ENCODE results near the gene UBXN7. TPM values are rescaled to one million over a fixed set of nuclear protein-coding genes. Genes with fewer than 3 reads are reported as not detected.
"Not testable (repeated sequence)": the region's sequence is repeated elsewhere in the genome, so short reads cannot be mapped to it uniquely, and the experiment has no call there.

The UBXN7 gene
- total RNA-seq, 8 experiments from 2014 or later: 19.8 to 34.2 (median 25.6) TPM

DNA sequence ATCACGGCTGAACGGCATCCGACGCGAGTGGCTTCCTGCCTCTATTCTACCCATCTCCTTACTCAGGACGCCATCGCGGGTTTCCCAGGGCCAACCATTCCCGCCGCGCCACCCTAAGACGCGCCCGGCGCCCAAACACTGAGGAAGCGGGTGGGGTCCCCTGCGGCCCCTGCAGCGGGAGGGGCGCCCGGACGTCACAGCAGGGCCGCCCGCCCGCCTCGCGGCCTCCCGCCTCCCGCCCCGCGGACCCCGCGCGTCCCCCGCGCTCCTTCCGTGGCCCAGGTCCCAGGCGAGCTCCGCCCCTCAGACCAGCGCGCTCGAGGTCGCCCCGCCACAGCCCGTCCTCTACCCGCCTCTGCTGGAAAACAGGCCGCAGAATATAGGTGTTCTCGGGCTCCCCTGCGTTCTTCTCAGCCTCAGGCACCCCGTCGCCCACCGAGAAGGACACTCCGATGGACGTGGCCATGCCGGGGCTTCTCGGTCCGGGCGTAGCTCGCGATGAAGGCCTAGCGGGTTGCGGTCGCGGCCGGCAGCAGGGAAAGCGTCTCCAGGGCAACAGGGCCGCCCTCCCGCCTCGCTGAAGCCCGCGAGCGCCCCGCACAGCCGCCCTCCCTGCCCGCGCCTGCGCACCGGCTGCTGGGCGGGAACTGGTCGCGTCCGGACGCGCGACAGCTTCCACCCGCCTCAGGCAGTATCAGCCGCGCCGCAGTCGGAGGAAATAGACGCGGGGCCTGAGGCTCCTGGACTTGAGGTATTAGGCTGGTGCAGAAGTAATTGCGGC lies 114.3 kb downstream of the UBXN7 start, which contains the start of gene DYNLT2B:
TSS of gene DYNLT2B (minus strand) at position 554 of the 781 bp plus-strand sequence. CDS start at position 466, 88 bp downstream.
- ATAC-seq (replicated peaks in 6 of 8): peak; percentile 72 to 92 (median 89)
- H3K4me1 ChIP-seq (replicated peaks in 1 of 2): peaks cover 5 to 6% of the 10 kb centered on the region in 2 donors
- peak within 1 kb of the TSS; percentile 50 to 79 (median 73) for H3K4me3 ChIP-seq
- in situ Hi-C loops (cut with MboI; ENCODE audit: low pct_unique_long_range_greater_than_20kb in 2 of 9, low sequenced_read_pairs in 9 of 9, unreplicated experiment in 9 of 9): no loop called here
- H3K27ac ChIP-seq: peak within 1 kb of the TSS; percentile 74 to 85
- WGBS, 10 experiments: 0% methylated on average over 1 to 6 of the region's 92 CpGs; no CpG with 5 or more reads in 8 of the 10 experiments

- H3K4me1 ChIP-seq (replicated peaks in 1 of 2); in situ Hi-C loops (cut with MboI; ENCODE audit: low pct_unique_long_range_greater_than_20kb in 2 of 9, low sequenced_read_pairs in 9 of 9, unreplicated experiment in 9 of 9); ATAC-seq (replicated peaks in 6 of 8): not testable (repeated sequence)
- Histone ChIP-seq H3K27ac (peak overlapping the region; percentile 74 to 85), H3K4me3 (peak overlapping the region; percentile 50 to 79 (median 73))
- 60% methylated on average over 1 of the region's 17 CpGs; no CpG with 5 or more reads in 9 of the 10 experiments for WGBS, 10 experiments
Measured at GRCh38 chr3:196316799-196317686, 115.2 kb downstream of the UBXN7 start.

DNA sequence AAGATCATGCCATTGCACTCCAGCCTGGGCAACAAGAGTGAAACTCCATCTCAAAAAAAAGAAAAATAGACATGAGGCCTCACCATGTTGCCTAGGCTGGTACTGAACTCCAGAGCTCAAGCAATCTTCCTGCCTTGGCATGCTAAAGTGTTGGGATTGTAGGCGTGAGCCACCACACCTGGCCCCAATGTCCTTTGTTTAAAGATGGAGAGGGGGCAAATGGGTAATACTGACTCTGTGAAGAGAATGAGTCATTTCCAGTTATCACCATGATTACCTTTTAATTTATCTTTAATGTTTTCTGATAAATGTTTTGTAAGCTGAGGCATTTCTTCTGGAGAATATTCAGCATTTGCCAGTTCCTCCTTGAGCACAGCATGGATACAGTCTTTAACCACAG lies 116.4 kb downstream of the UBXN7 start:
- no peak for ATAC-seq (replicated peaks in 6 of 8)
- WGBS, 10 experiments: 43 to 83% methylated on average over 1 of the region's 1 CpG; no CpG with 5 or more reads in 8 of the 10 experiments
- Histone ChIP-seq H3K4me1 (replicated peaks in 1 of 2) (peaks cover 5 to 6% of the 10 kb centered on the region in 2 donors), H3K27ac (no peak overlapping the region), H3K4me3 (no peak overlapping the region)
- in situ Hi-C loops (cut with MboI; ENCODE audit: low pct_unique_long_range_greater_than_20kb in 2 of 9, low sequenced_read_pairs in 9 of 9, unreplicated experiment in 9 of 9): no loop called here

DNA sequence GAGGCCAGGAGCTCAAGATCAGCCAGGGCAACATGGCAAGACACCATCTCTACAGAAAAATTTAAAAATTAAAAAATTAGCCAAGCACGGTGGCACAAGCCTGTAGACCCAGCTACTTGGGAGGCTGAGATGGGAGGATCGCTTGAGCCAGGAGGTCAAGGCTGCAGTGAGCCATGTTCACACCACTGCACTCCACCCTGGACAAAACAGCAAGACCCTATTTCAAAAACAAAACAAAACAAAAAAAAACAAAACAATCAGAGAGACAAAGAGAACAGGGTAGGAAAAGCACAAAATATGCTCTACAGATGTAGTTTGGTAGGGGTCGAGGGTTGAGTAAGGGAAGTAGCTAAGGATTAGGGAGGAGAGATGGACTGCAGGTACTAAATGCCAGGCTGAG lies 117.6 kb downstream of the UBXN7 start:
- no peak for ATAC-seq (replicated peaks in 6 of 8)
- no peak overlapping the region for H3K27ac ChIP-seq
- peaks cover 5 to 6% of the 10 kb centered on the region in 2 donors for H3K4me1 ChIP-seq (replicated peaks in 1 of 2)
- no peak overlapping the region for H3K4me3 ChIP-seq
- WGBS, 10 experiments: 40 to 100% (median 87%) methylated on average over 1 to 3 of the region's 3 CpGs
- in situ Hi-C loops (cut with MboI; ENCODE audit: low pct_unique_long_range_greater_than_20kb in 2 of 9, low sequenced_read_pairs in 9 of 9, unreplicated experiment in 9 of 9): no loop called here

GRCh38 chr3:196314086-196314485 lies 118.1 kb downstream of the UBXN7 start:
- WGBS, 10 experiments: 67 to 100% (median 91%) methylated on average over 1 to 7 of the region's 7 CpGs; no CpG with 5 or more reads in 2 of the 10 experiments
- in situ Hi-C loops (cut with MboI; ENCODE audit: low pct_unique_long_range_greater_than_20kb in 2 of 9, low sequenced_read_pairs in 9 of 9, unreplicated experiment in 9 of 9): not testable (repeated sequence)

DNA sequence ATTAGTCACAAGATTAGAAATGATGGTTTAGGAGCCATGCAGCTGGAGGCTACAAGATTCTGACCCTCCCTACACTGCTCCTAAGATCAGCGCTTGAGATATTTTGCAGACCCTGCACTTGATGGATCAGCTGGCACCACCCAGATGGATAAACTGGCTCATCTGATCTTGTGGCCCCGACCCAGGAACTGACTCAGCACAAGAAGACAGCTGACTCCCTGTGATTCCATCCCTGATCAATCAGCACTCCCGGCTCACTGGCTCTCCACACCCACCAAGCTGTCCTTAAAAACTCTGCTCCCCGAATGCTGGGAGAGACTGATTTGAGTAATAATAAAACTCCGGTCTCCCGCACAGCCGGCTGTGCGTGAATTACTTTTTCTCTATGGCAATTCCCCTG lies 129.3 kb downstream of the UBXN7 start:
- H3K4me3 ChIP-seq; H3K4me1 ChIP-seq (replicated peaks in 1 of 2); H3K27ac ChIP-seq; in situ Hi-C loops (cut with MboI; ENCODE audit: low pct_unique_long_range_greater_than_20kb in 2 of 9, low sequenced_read_pairs in 9 of 9, unreplicated experiment in 9 of 9): not testable (repeated sequence)
- peak in 1 of 8 experiments; percentile 51 for ATAC-seq (replicated peaks in 6 of 8)
- no CpG with 5 or more reads among the region's 8 CpGs for WGBS, 10 experiments

More at GRCh38 chr3:196314086-196314485, 118.1 kb downstream of the UBXN7 start:
- H3K4me1 ChIP-seq (replicated peaks in 1 of 2); H3K27ac ChIP-seq; H3K4me3 ChIP-seq; ATAC-seq (replicated peaks in 6 of 8): not testable (repeated sequence)

DNA sequence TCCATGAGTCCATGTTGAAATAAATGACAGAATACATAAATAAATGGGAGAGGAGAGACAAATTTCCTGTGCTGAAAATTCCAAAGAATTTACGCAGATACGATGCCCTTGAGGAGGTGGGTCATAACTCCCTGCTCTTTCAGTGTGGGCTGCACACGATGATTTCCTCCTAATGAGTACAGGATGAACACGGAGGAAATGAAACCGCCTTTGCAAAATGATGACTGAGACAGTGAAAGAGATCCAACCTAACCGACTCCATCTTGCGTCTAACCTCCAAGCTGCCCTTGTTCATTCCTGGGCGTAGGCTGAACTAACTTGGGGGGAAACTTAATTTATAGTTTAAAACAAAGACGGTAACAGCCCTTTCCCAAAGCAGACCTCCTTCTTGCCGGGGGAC lies 129.7 kb downstream of the UBXN7 start:
- WGBS, 10 experiments: 27 to 100% (median 92%) methylated on average over 2 to 5 of the region's 10 CpGs; no CpG with 5 or more reads in 3 of the 10 experiments

GRCh38 chr3:196298521-196298920 lies 133.7 kb downstream of the UBXN7 start:
- no peaks in the 10 kb centered on the region for H3K4me1 ChIP-seq (replicated peaks in 1 of 2)
- H3K27ac ChIP-seq: no peak overlapping the region
- no peak overlapping the region for H3K4me3 ChIP-seq
- in situ Hi-C loops (cut with MboI; ENCODE audit: low pct_unique_long_range_greater_than_20kb in 2 of 9, low sequenced_read_pairs in 9 of 9, unreplicated experiment in 9 of 9): no loop called here
- no peak for ATAC-seq (replicated peaks in 6 of 8)
- WGBS, 10 experiments: 93 to 100% (median 100%) methylated on average over 1 to 2 of the region's 2 CpGs; no CpG with 5 or more reads in 4 of the 10 experiments

More for the DNA sequence above, 129.7 kb downstream of the UBXN7 start:
- H3K27ac ChIP-seq; H3K4me3 ChIP-seq; ATAC-seq (replicated peaks in 6 of 8); in situ Hi-C loops (cut with MboI; ENCODE audit: low pct_unique_long_range_greater_than_20kb in 2 of 9, low sequenced_read_pairs in 9 of 9, unreplicated experiment in 9 of 9); H3K4me1 ChIP-seq (replicated peaks in 1 of 2): not testable (repeated sequence)

Other genes starting within 250 kb of the UBXN7 start
- under 1 TPM in 3 of 8 experiments, not detected in 5; 0.33 to 0.83 (median 0.71) TPM for gene ZDHHC19, start 221.0 kb downstream of the UBXN7 start, total RNA-seq
- 10 to 100 TPM in 2 of 8 experiments, 1 to 10 TPM in 6; 2.3 to 12.0 (median 5.4) TPM for gene SLC51A, start 215.9 kb downstream of the UBXN7 start, total RNA-seq
- gene PCYT1A, start 144.7 kb downstream of the UBXN7 start, total RNA-seq: 10 to 100 TPM; 13.8 to 80.3 (median 32.2) TPM
- gene DYNLT2B, start 114.2 kb downstream of the UBXN7 start, total RNA-seq: 10 to 100 TPM in 7 of 8 experiments, 1 to 10 TPM in 1; 9.7 to 64.9 (median 49.2) TPM
- gene TM4SF19, start 94.0 kb downstream of the UBXN7 start, total RNA-seq: 10 to 100 TPM in 1 of 8 experiments, 1 to 10 TPM in 2, under 1 TPM in 4, not detected in 1; 0.28 to 63.7 (median 0.85) TPM
- 10 to 100 TPM; 10.9 to 23.7 (median 15.3) TPM for gene RNF168, start 71.3 kb upstream of the UBXN7 start, total RNA-seq
- under 1 TPM in 3 of 8 experiments, not detected in 5; 0.09 to 0.31 (median 0.28) TPM for gene SMCO1, start 82.9 kb upstream of the UBXN7 start, total RNA-seq
- 10 to 100 TPM in 4 of 8 experiments, 1 to 10 TPM in 4; 5.7 to 13.1 (median 9.4) TPM for gene WDR53, start 136.1 kb upstream of the UBXN7 start, total RNA-seq
- 10 to 100 TPM in 7 of 8 experiments, 1 to 10 TPM in 1; 4.5 to 16.3 (median 12.4) TPM for gene FBXO45, start 136.2 kb upstream of the UBXN7 start, total RNA-seq
- under 1 TPM in 6 of 8 experiments, not detected in 2; 0.18 to 0.72 (median 0.47) TPM for gene NRROS, start 207.3 kb upstream of the UBXN7 start, total RNA-seq